BE2C (cell line): ENCODE results near the gene PARN.

Source experiments
- DNase-seq: peaks from one replicate; pipeline ENCODE4 v3.0.0-alpha.2; 2020
- H3K27me3 ChIP-seq: fragments of 250-450 bp; sonication (Bioruptor Pico); 2 replicates; pipeline ENCODE4 v1.5.1; 2020; ENCODE audit warnings: mild to moderate bottlenecking
- H3K36me3 ChIP-seq: fragments of 250-450 bp; sonication (Bioruptor Pico); 2 replicates; pipeline ENCODE4 v1.5.1; 2020; ENCODE audit warnings: mild to moderate bottlenecking
- H3K4me1 ChIP-seq: fragments of 250-450 bp; sonication (Bioruptor Pico); 2 replicates; pipeline ENCODE4 v1.5.1; 2020
- H3K4me3 ChIP-seq: 2 replicates; pipeline ENCODE4 v1.5.1; 2011; ENCODE audit warnings: low read depth, low read length
- H3K9me3 ChIP-seq: fragments of 250-450 bp; sonication (Bioruptor Pico); 2 replicates; pipeline ENCODE4 v1.5.1; 2020
- CTCF ChIP-seq: IDR thresholded peaks from 2 replicates; pipeline ENCODE4 v1.5.1; 2012; ENCODE audit warnings: mild to moderate bottlenecking, low read depth, low read length

Gene PARN

GRCh38 chr16:14389359-14389758 is 240.7 kb downstream of the PARN start:
- Histone ChIP-seq H3K36me3 (no peaks in the 10 kb centered on the region), H3K27me3 (no peaks in the 10 kb centered on the region), H3K4me1 (no peaks in the 10 kb centered on the region), H3K9me3 (no peaks in the 10 kb centered on the region), H3K4me3 (no peak overlapping the region)
- no peak for DNase-seq
- no peak for TF ChIP-seq CTCF

- H3K9me3 ChIP-seq: no peaks in the 10 kb centered on the region
- no peaks in the 10 kb centered on the region for H3K27me3 ChIP-seq
- no peak for DNase-seq
- no peak overlapping the region for H3K4me3 ChIP-seq
- H3K4me1 ChIP-seq: no peaks in the 10 kb centered on the region
- no peak for TF ChIP-seq CTCF
- no peaks in the 10 kb centered on the region for H3K36me3 ChIP-seq
Measured at GRCh38 chr16:14388243-14388642, 241.8 kb downstream of the PARN start.

- no peak for TF ChIP-seq CTCF
- H3K36me3 ChIP-seq: no peaks in the 10 kb centered on the region
Measured at GRCh38 chr16:14386115-14386514, 243.9 kb downstream of the PARN start.

More at GRCh38 chr16:14386115-14386514, 243.9 kb downstream of the PARN start:
- Histone ChIP-seq H3K9me3 (no peaks in the 10 kb centered on the region), H3K4me1 (no peaks in the 10 kb centered on the region), H3K4me3 (no peak overlapping the region), H3K27me3 (no peaks in the 10 kb centered on the region)
- DNase-seq: no peak
